Adrenal gland (tissue), 5 donors: ENCODE results near the gene MAN2A2.

Source experiments
- CTCF ChIP-seq, 6 experiments: fragments of 450-650 bp in 4 of 6; fragments of 200-600 bp in 2 of 6; sonication (generic) in 1 of 6; IDR thresholded peaks; 1 replicate in 5 of 6; 2 replicates in 1 of 6; pipeline versions ENCODE4 v1.5.1 to v1.8.0; 2016 to 2021; ENCODE audit warnings: antibody characterized with exemption in 6 of 6, mild to moderate bottlenecking in 2 of 6, moderate library complexity in 1 of 6
- POLR2A ChIP-seq, 2 donors: fragments of 450-650 bp; IDR thresholded peaks; one replicate each; pipeline ENCODE4 v1.6.1; 2017; ENCODE audit warnings: antibody characterized with exemption in 2 of 2, mild to moderate bottlenecking in 2 of 2, moderate library complexity in 1 of 2
- donor health status: DM: no; HTN: no; CAD: no.

DNA sequence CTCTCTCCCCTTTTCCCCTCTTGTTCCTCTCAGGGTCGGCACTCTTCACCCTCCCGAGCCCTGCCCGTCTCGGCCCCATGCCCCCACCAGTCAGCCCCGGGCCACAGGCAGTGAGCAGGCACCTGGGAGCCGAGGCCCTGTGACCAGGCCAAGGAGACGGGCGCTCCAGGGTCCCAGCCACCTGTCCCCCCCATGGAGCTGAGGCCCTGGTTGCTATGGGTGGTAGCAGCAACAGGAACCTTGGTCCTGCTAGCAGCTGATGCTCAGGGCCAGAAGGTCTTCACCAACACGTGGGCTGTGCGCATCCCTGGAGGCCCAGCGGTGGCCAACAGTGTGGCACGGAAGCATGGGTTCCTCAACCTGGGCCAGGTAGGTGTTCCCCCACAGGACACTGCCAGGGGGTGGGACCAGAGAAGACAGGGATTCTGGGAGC lies 27.5 kb upstream of the MAN2A2 start:
- TF ChIP-seq CTCF (IDR thresholded peaks at IDR 0.05) (no peak), POLR2A (IDR thresholded peaks at IDR 0.05) (no peak)
